ENCODE data around the gene NBPF12.
"Not testable (repeated sequence)": the region's sequence is repeated elsewhere in the genome, so short reads cannot be mapped to it uniquely, and the experiment has no call there.

NBPF12 gene

DNA sequence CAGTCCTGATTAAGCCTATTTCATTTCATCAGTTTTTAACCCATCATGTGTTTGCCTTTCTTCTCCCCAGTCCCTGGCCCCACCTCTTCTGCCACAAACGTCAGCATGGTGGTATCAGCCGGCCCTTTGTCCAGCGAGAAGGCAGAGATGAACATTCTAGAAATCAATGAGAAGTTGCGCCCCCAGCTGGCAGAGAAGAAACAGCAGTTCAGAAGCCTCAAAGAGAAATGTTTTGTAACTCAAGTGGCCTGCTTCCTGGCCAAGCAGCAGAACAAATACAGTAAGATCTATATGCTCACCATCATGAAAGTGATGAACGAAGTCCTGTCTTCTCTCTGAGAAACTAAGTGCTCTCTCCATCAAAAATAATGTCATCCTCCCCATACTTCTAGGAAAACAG lies 34.6 kb downstream of the NBPF12 start:
- not testable (repeated sequence) for H3K9ac ChIP-seq (ENCODE audit: low read length); H3K79me2 ChIP-seq (ENCODE audit: low read length); H4K20me1 ChIP-seq (ENCODE audit: insufficient read depth, low read length); DNase-seq; H3K4me2 ChIP-seq (ENCODE audit: low read depth, low read length); H3K27ac ChIP-seq (ENCODE audit: low read length); H3K9me3 ChIP-seq (replicated peaks; ENCODE audit: insufficient read depth, low read length); H3K36me3 ChIP-seq (replicated peaks; ENCODE audit: insufficient read depth, low read length); H3K4me1 ChIP-seq (ENCODE audit: low read length); H2AFZ ChIP-seq (ENCODE audit: low read length); H3K9me2 ChIP-seq (replicated peaks; ENCODE audit: insufficient read depth, low read length); H3K4me3 ChIP-seq (ENCODE audit: low read length); H3F3A ChIP-seq (ENCODE audit: insufficient read depth, low read length); H3K27me3 ChIP-seq (replicated peaks; ENCODE audit: insufficient read depth, low read length)
- TF ChIP-seq, protein P1, sequence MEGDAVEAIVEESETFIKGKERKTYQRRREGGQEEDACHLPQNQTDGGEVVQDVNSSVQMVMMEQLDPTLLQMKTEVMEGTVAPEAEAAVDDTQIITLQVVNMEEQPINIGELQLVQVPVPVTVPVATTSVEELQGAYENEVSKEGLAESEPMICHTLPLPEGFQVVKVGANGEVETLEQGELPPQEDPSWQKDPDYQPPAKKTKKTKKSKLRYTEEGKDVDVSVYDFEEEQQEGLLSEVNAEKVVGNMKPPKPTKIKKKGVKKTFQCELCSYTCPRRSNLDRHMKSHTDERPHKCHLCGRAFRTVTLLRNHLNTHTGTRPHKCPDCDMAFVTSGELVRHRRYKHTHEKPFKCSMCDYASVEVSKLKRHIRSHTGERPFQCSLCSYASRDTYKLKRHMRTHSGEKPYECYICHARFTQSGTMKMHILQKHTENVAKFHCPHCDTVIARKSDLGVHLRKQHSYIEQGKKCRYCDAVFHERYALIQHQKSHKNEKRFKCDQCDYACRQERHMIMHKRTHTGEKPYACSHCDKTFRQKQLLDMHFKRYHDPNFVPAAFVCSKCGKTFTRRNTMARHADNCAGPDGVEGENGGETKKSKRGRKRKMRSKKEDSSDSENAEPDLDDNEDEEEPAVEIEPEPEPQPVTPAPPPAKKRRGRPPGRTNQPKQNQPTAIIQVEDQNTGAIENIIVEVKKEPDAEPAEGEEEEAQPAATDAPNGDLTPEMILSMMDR (IDR thresholded peaks at IDR 0.05; ENCODE audit: low read length): 0 out of 2 replicates have a peak, but pooled peaks have one; percentile 11

DNA sequence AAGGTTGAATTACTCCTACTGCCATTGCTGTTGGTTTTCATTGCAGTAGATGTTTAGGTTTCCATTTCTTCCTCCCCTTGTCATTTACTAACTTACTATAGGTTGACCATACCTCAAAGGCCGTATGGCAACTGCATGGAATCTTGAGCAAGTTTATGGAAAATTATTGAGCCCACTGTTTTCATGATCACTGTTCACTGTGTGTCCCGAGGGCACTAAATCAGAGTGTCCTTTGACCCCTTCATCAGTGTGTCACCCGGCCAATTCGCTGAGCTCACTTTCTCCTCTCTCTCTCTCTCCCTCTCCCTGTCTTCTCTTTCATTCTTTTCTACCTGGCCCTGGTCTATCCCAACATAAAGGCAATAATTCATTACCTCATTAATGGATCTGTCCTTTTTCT lies 47.7 kb downstream of the NBPF12 start:
- H3K79me2 ChIP-seq (ENCODE audit: low read length); H3K4me3 ChIP-seq (ENCODE audit: low read length); H3K4me1 ChIP-seq (ENCODE audit: low read length); H3K9ac ChIP-seq (ENCODE audit: low read length); H3K4me2 ChIP-seq (ENCODE audit: low read depth, low read length); H3F3A ChIP-seq (ENCODE audit: insufficient read depth, low read length); H3K27me3 ChIP-seq (replicated peaks; ENCODE audit: insufficient read depth, low read length); H3K27ac ChIP-seq (ENCODE audit: low read length); H2AFZ ChIP-seq (ENCODE audit: low read length); H3K9me3 ChIP-seq (replicated peaks; ENCODE audit: insufficient read depth, low read length); H4K20me1 ChIP-seq (ENCODE audit: insufficient read depth, low read length); DNase-seq; H3K36me3 ChIP-seq (replicated peaks; ENCODE audit: insufficient read depth, low read length); H3K9me2 ChIP-seq (replicated peaks; ENCODE audit: insufficient read depth, low read length): not testable (repeated sequence)

DNA sequence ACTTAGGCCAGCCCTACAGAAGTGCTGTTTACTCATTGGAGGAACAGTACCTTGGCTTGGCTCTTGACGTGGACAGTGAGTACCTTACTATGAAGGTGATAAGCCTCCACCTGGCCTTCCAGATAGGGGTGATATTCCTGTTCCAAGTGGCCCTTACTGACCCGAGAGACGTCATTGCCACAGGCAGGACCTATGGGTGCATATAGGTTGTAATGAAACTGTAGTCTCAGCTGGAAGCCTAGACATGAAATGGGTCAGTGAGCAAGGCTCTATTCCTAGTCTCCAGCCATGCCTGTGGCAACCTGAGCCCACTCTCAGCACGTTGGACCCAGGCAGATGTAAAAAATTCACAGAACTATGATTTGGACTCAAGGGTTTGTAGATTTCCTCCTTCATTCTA lies 48.3 kb downstream of the NBPF12 start:
- not testable (repeated sequence) for H3K9me2 ChIP-seq (replicated peaks; ENCODE audit: insufficient read depth, low read length); H3K9me3 ChIP-seq (replicated peaks; ENCODE audit: insufficient read depth, low read length); H3K4me1 ChIP-seq (ENCODE audit: low read length); DNase-seq; H3K4me3 ChIP-seq (ENCODE audit: low read length); H3K27ac ChIP-seq (ENCODE audit: low read length); H3F3A ChIP-seq (ENCODE audit: insufficient read depth, low read length); H2AFZ ChIP-seq (ENCODE audit: low read length); H3K79me2 ChIP-seq (ENCODE audit: low read length); H3K9ac ChIP-seq (ENCODE audit: low read length); H3K27me3 ChIP-seq (replicated peaks; ENCODE audit: insufficient read depth, low read length); H3K36me3 ChIP-seq (replicated peaks; ENCODE audit: insufficient read depth, low read length); H4K20me1 ChIP-seq (ENCODE audit: insufficient read depth, low read length); H3K4me2 ChIP-seq (ENCODE audit: low read depth, low read length)

DNA sequence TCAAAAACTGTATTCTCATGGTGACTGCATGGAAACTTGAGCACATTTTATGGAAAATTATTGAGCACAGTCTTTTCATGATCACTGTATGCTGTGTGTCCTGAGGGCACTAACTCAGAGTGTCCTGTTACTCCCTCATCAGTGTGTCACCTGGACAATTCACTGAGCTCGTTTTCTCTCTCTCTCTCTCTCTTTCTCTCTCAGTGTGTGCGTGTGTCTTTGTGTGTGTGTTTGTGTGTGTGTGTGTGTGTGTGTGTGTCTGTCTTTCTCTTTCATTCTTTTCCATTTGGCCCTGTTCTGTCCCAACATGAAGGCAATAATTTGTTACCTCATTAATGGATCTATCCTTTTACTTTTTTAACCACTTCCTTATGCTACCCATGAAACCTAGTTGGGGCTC lies 49.4 kb downstream of the NBPF12 start:
- not testable (repeated sequence) for H3K36me3 ChIP-seq (replicated peaks; ENCODE audit: insufficient read depth, low read length); H3K27ac ChIP-seq (ENCODE audit: low read length); H3K27me3 ChIP-seq (replicated peaks; ENCODE audit: insufficient read depth, low read length); H3K4me2 ChIP-seq (ENCODE audit: low read depth, low read length); H3K9ac ChIP-seq (ENCODE audit: low read length); H3K9me3 ChIP-seq (replicated peaks; ENCODE audit: insufficient read depth, low read length); DNase-seq; H3K79me2 ChIP-seq (ENCODE audit: low read length); H3K4me1 ChIP-seq (ENCODE audit: low read length); H2AFZ ChIP-seq (ENCODE audit: low read length); H4K20me1 ChIP-seq (ENCODE audit: insufficient read depth, low read length); H3K9me2 ChIP-seq (replicated peaks; ENCODE audit: insufficient read depth, low read length); H3F3A ChIP-seq (ENCODE audit: insufficient read depth, low read length); H3K4me3 ChIP-seq (ENCODE audit: low read length)

DNA sequence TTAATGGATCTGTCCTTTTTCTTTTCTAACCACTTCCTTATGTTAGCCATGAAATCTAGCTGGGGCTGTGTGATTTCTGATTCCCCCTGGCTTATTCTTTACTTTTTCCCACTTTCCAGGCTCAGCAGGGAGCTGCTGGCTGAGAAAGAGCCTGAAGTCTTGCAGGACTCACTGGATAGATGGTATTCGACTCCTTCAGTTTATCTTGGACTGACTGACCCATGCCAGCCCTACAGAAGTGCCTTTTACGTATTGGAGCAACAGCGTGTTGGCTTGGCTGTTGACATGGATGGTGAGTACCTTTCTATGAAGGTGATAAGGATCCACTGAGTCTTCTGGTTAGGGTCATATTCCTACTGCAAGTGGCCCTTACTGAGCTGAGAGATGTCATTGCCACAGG lies 51.3 kb downstream of the NBPF12 start:
- H3K4me3 ChIP-seq (ENCODE audit: low read length); H3K36me3 ChIP-seq (replicated peaks; ENCODE audit: insufficient read depth, low read length); H3K9ac ChIP-seq (ENCODE audit: low read length); H3F3A ChIP-seq (ENCODE audit: insufficient read depth, low read length); DNase-seq; H3K9me3 ChIP-seq (replicated peaks; ENCODE audit: insufficient read depth, low read length); H2AFZ ChIP-seq (ENCODE audit: low read length); H4K20me1 ChIP-seq (ENCODE audit: insufficient read depth, low read length); H3K27me3 ChIP-seq (replicated peaks; ENCODE audit: insufficient read depth, low read length); H3K27ac ChIP-seq (ENCODE audit: low read length); H3K4me1 ChIP-seq (ENCODE audit: low read length); H3K79me2 ChIP-seq (ENCODE audit: low read length); H3K4me2 ChIP-seq (ENCODE audit: low read depth, low read length); H3K9me2 ChIP-seq (replicated peaks; ENCODE audit: insufficient read depth, low read length): not testable (repeated sequence)

DNA sequence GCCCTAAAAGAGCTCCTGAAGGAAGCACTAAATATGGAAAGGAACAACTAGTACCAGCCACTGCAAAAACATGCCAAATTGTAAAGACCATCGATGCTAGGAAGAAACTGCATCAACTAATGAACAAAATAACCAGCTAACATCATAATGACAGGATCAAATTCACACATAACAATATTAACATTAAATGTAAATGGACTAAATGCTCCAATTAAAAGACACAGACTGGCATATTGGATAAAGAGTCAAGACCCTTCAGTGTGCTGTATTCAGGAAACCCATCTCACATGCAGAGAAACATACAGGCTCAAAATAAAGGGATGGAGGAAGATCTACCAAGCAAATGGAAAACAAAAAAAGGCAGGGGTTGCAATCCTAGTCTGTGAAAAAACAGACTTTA lies 70.4 kb downstream of the NBPF12 start:
- H3K4me3 ChIP-seq (ENCODE audit: low read length): not testable (repeated sequence)

DNA sequence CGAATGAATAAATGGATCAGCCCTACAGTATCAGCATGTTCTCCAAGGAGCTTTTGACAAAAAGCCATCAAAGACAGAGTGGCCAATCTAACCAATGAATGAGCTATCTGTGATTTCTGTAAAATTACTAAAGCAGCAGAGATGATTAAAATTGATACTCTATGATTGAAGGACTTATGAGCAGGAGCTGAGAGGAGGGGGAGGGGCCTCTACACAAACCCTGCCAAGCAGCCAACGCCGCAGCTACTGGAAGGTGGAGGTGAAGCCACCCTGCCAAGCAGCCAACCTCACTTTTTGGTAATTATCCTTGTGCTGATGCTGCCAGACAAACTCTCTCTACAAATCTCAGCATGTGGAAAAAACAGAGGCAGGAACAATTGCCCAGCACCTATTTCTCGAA lies 88.9 kb downstream of the NBPF12 start:
- H2AFZ ChIP-seq (ENCODE audit: low read length); H4K20me1 ChIP-seq (ENCODE audit: insufficient read depth, low read length); H3K9me3 ChIP-seq (replicated peaks; ENCODE audit: insufficient read depth, low read length); H3K9ac ChIP-seq (ENCODE audit: low read length); H3K9me2 ChIP-seq (replicated peaks; ENCODE audit: insufficient read depth, low read length); H3F3A ChIP-seq (ENCODE audit: insufficient read depth, low read length); H3K27ac ChIP-seq (ENCODE audit: low read length); H3K4me3 ChIP-seq (ENCODE audit: low read length); H3K4me1 ChIP-seq (ENCODE audit: low read length); H3K4me2 ChIP-seq (ENCODE audit: low read depth, low read length); H3K36me3 ChIP-seq (replicated peaks; ENCODE audit: insufficient read depth, low read length); DNase-seq; H3K79me2 ChIP-seq (ENCODE audit: low read length); H3K27me3 ChIP-seq (replicated peaks; ENCODE audit: insufficient read depth, low read length): not testable (repeated sequence)

More for the DNA sequence above, 70.4 kb downstream of the NBPF12 start:
- H3K4me1 ChIP-seq (ENCODE audit: low read length); H2AFZ ChIP-seq (ENCODE audit: low read length); H4K20me1 ChIP-seq (ENCODE audit: insufficient read depth, low read length); H3F3A ChIP-seq (ENCODE audit: insufficient read depth, low read length); H3K27ac ChIP-seq (ENCODE audit: low read length); H3K27me3 ChIP-seq (replicated peaks; ENCODE audit: insufficient read depth, low read length); H3K9me3 ChIP-seq (replicated peaks; ENCODE audit: insufficient read depth, low read length); H3K79me2 ChIP-seq (ENCODE audit: low read length); H3K4me2 ChIP-seq (ENCODE audit: low read depth, low read length); DNase-seq; H3K36me3 ChIP-seq (replicated peaks; ENCODE audit: insufficient read depth, low read length); H3K9ac ChIP-seq (ENCODE audit: low read length); H3K9me2 ChIP-seq (replicated peaks; ENCODE audit: insufficient read depth, low read length): not testable (repeated sequence)
